PC-9 (cell line): ENCODE measurements around the gene HLTF.

Source experiments
- EZH2 ChIP-seq: fragments of 200-600 bp; sonication (generic); IDR thresholded peaks from 2 replicates; pipeline ENCODE4 v1.8.0; 2017; ENCODE audit warnings: antibody characterized with exemption, low read depth
- TF ChIP-seq, protein P1 (sequence below): fragments of 200-600 bp; sonication (generic); conservative IDR thresholded peaks from 2 replicates; pipeline ENCODE4 v1.6.1; 2017; ENCODE audit warnings: mixed run types, antibody characterized with exemption, mild to moderate bottlenecking, moderate library complexity

DNA sequence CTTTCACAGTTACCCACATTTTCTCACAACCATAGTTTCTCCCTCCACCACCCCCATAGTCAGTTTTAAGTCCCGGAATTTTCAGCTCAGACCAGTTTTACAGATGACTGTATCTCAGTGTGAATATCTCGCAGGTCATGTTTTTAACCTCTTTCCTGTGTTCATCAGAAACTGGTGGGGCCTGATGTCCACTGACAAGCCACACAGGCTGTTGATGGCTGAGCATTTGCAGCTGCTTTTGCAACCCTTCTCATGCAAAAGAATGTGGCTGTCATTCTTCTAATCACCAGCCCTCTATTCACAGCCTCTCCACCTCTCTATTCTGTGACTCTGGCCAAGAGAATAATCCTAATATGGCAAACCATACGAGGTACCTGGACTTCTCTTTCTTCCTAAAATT lies 86.5 kb downstream of the HLTF start:
- no peak for TF ChIP-seq EZH2
- TF ChIP-seq, protein P1, sequence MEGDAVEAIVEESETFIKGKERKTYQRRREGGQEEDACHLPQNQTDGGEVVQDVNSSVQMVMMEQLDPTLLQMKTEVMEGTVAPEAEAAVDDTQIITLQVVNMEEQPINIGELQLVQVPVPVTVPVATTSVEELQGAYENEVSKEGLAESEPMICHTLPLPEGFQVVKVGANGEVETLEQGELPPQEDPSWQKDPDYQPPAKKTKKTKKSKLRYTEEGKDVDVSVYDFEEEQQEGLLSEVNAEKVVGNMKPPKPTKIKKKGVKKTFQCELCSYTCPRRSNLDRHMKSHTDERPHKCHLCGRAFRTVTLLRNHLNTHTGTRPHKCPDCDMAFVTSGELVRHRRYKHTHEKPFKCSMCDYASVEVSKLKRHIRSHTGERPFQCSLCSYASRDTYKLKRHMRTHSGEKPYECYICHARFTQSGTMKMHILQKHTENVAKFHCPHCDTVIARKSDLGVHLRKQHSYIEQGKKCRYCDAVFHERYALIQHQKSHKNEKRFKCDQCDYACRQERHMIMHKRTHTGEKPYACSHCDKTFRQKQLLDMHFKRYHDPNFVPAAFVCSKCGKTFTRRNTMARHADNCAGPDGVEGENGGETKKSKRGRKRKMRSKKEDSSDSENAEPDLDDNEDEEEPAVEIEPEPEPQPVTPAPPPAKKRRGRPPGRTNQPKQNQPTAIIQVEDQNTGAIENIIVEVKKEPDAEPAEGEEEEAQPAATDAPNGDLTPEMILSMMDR = no peak
